ENCODE data around the gene GNB4.

- TF ChIP-seq POLR2A (IDR thresholded peaks at IDR 0.05) (no peak), CTCF (IDR thresholded peaks at IDR 0.05) (peak in 1 of 4 experiments; percentile 15), POLR2AphosphoS5 (IDR thresholded peaks at IDR 0.05) (no peak)
These were observed 29.8 kb downstream of the GNB4 start for GRCh38 chr3:179421500-179421899.
